8988T (cell line): ENCODE results near the gene SPDYE18.
"Not testable (repeated sequence)": the region's sequence is repeated elsewhere in the genome, so short reads cannot be mapped to it uniquely, and the experiment has no call there.

Experiments used
- DNase-seq: peaks from one replicate; pipeline ENCODE4 v3.0.0; 2011

SPDYE18 gene

GRCh38 chr7:77005461-77006057 is 56.8 kb downstream of the SPDYE18 start:
- not testable (repeated sequence) for DNase-seq

- DNase-seq, result not testable (repeated sequence)
Measured at GRCh38 chr7:77004151-77004550, 58.2 kb downstream of the SPDYE18 start.

GRCh38 chr7:77003241-77003640 is 59.1 kb downstream of the SPDYE18 start:
- not testable (repeated sequence) for DNase-seq

- DNase-seq, result not testable (repeated sequence)
Measured at GRCh38 chr7:77002678-77003233, 59.6 kb downstream of the SPDYE18 start.

- not testable (repeated sequence) for DNase-seq
Measured at GRCh38 chr7:77002104-77002503, 60.3 kb downstream of the SPDYE18 start.
